Activated T-cell treated with anti-CD3 and anti-CD28 coated beads, Interleukin-2, amount 50 U/mL, for 48 hours (primary cell): Measurements from ENCODE around the gene OR2AG1.
A peak's percentile ranks its signal among the peaks of the same experiment; 100 is the strongest.
"Not testable (repeated sequence)": the region's sequence is repeated elsewhere in the genome, so short reads cannot be mapped to it uniquely, and the experiment has no call there.

ENCODE experiments used
- DNase-seq, 2 experiments: peaks; one replicate each; pipeline ENCODE4 v3.0.0-alpha.2; 2020

The OR2AG1 gene

DNA sequence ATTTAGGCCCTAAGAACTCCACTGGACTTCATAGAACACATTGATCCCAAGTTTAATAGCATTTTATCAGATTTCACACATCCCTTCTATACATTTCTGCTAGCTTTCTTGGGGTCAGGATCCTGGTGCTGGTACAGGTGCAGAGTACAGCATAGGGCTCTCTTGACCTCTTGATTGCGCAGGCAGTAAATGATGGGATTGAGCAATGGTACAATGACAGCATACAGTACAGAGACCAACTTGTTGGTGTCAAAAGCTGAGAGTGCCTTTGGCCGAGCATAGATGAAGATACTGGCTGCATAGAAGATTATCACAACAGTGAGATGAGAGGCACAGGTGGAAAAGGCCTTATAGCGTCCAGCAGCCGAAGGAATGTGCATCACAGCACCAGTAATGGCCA is 11.8 kb downstream of the OR2AG1 start:
- DNase-seq = no peak

- DNase-seq = no peak
Measured at GRCh38 chr11:6799402-6799801, 16.6 kb downstream of the OR2AG1 start, which contains the start of gene OR6A2. TSS of gene OR6A2 (minus strand) at chr11:6799689. CDS start at chr11:6795708, 3,981 bp downstream.

DNA sequence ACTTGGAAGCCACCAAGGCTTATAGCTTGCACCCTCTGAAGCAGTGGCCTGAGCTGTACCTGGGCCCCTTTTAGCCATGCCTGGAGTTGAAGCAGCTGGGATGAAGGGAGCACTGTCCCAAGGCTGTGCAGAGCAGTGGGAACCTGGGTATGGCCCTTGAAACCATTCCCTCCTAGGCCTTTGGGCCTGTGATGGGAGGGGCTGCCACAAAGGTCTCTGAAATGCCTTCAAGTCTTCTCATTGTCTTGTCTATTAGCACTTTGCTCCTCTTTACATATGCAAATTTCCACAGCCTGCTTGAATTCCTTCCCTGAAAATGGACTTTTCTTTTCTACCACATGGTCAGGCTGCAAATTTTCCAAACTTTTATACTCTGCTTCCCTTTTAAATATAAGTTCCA is 18.3 kb downstream of the OR2AG1 start:
- not testable (repeated sequence) for DNase-seq

GRCh38 chr11:6812390-6813005 is 29.7 kb downstream of the OR2AG1 start:
- peak; percentile 37 to 45 for DNase-seq

GRCh38 chr11:6813656-6814055 is 30.8 kb downstream of the OR2AG1 start:
- no peak for DNase-seq

GRCh38 chr11:6817694-6818093 is 34.9 kb downstream of the OR2AG1 start:
- DNase-seq = no peak

DNA sequence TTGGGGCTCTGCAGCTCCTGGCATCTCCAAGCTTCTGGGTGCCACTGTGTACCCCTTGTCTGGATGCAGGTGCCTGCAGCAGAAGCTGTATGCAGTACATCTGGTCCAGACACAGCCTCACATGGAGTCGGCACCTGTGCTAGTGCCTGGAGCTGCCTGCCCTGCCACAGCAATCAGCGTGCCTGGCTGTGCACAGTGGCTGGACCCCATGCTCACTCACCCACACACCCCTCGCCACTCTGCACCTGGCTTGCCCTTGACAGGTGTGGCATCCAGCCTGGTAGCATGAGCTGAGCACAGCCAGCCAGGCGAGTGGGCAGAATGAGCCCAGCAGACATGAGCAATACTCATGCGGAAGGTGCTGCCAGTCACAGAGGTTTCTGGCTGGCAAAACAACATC is 36.1 kb downstream of the OR2AG1 start:
- DNase-seq = no peak

DNA sequence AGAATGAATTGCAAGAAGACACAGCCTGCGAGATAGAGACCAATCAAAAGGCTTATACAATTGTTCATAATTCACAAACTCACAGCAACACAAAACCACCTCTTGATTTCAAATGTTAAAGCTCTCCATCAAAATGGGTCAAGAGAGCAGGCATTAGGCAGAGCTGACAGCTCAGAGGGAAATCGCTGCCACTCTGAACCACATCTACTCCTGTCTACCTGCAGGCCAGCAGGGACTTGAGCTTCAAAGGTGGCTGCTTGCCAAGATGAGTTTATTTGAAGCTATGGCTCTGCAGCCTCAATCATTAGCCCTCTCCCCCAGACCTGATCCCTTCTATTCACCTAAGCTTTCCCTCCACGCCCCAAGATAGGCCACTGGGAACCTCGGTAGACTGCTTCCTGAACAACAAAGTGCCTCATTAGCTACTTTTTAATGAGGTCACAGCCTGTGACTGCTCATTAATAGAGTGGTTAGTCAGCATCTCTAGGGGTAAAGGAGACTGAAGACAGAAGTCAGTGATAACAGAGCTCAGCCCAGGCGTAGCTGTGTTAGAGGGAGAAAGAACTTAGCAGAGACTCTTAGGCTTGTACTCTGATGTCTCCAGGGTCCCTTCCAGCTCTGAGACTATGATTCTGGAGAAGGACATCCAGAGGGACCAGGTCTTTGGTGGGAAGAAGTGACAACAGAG is 41.5 kb downstream of the OR2AG1 start:
- no peak for DNase-seq

- DNase-seq = no peak
Measured at GRCh38 chr11:6825231-6825744, 42.5 kb downstream of the OR2AG1 start.

GRCh38 chr11:6828103-6828502 is 45.3 kb downstream of the OR2AG1 start:
- DNase-seq = no peak

GRCh38 chr11:6833356-6833755 is 50.5 kb downstream of the OR2AG1 start:
- no peak for DNase-seq

GRCh38 chr11:6834021-6834420 is 51.2 kb downstream of the OR2AG1 start:
- no peak for DNase-seq
